ENCODE results near the gene ATP8A1. TPM values are rescaled to one million over a fixed set of nuclear protein-coding genes. Genes with fewer than 3 reads are reported as not detected.

Gene ATP8A1
- total and polyA plus RNA-seq, 2 of the 4 experiments (the other 2 are of a cell fraction): 0.12 to 0.36 TPM

DNA sequence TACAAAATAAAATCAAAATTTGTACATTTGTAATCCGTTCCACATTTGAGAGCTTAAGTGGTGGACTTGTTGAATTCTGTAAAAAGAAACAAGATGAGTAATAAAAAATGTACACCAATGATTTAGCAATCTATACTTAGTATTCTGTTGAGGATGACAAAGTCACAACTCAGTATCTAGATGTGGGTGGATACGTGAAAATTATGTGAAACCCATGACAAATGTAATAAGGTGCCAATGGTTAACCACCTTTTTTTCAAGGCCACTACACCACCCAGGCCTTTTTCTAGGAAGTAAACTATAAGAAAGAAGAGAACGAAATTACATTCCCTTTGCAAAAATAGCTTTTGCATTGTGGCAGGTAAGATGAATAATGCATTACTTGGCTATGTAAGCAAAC, 77.0 kb downstream of the ATP8A1 start:
- Histone ChIP-seq H3K18ac (ENCODE audit: low read depth, low read length) (no peak overlapping the region), H3K27ac (ENCODE audit: insufficient read depth, low read length) (no peak overlapping the region), H2BK20ac (ENCODE audit: low read depth, low read length) (no peak overlapping the region), H3K36me3 (ENCODE audit: control insufficient read depth, insufficient read depth, low read length) (no peaks in the 10 kb centered on the region), H3K9me1 (ENCODE audit: insufficient read depth, low read length) (no peaks in the 10 kb centered on the region), H2AFZ (replicated peaks; ENCODE audit: low read length, poor library complexity) (no peak overlapping the region), H4K8ac (ENCODE audit: low read depth in 2 of 2, low read length in 2 of 2) (no peak overlapping the region), H4K5ac (ENCODE audit: low read depth, low read length) (no peak overlapping the region), H3K4ac (ENCODE audit: low read depth, low read length) (no peak overlapping the region), H4K91ac (ENCODE audit: insufficient read depth, low read depth, low read length) (no peak overlapping the region), H3K4me2 (ENCODE audit: low read depth, low read length) (no peak overlapping the region), H2BK120ac (ENCODE audit: low read depth, low read length) (no peak overlapping the region), H3K27me3 (ENCODE audit: control insufficient read depth, insufficient read depth, low read length) (no peaks in the 10 kb centered on the region), H3K79me1 (ENCODE audit: low read depth in 1 of 2, low read length in 2 of 2) (no peaks in the 10 kb centered on the region), H2BK15ac (ENCODE audit: low read depth, low read length) (no peak overlapping the region), H2AK5ac (ENCODE audit: low read depth, low read length) (no peak overlapping the region), H2AK9ac (replicated peaks; ENCODE audit: low read depth, low read length, poor library complexity) (no peak overlapping the region), H3K4me1 (ENCODE audit: control insufficient read depth, insufficient read depth, low read length) (no peaks in the 10 kb centered on the region), H3K9ac (ENCODE audit: low read depth, low read length) (no peak overlapping the region), H3K23ac (ENCODE audit: low read depth, low read length) (no peak overlapping the region), H4K20me1 (ENCODE audit: insufficient read depth, low read length) (no peaks in the 10 kb centered on the region), H2BK5ac (ENCODE audit: low read depth, low read length, poor library complexity, severe bottlenecking) (no peak overlapping the region), H3K56ac (ENCODE audit: extremely low read depth, insufficient read depth, low read length) (no peak overlapping the region), H3K14ac (replicated peaks; ENCODE audit: low read depth, low read length) (no peak overlapping the region), H3K9me3 (ENCODE audit: control insufficient read depth, insufficient read depth, low read length) (no peaks in the 10 kb centered on the region), H3K4me3 (ENCODE audit: insufficient read depth, low read depth, low read length) (no peak overlapping the region)
- DNase-seq (no peak), ATAC-seq (ENCODE audit: low read depth) (no peak)
- dilution Hi-C loops (cut with HindIII; ENCODE audit: low sequenced_read_pairs, unreplicated experiment) (no loop called here), in situ Hi-C loops (cut with MboI; ENCODE audit: low sequenced_read_pairs) (no loop called here), intact Hi-C loops (cut with micrococcal nuclease) (no loop called here)
- ChIA-PET POLR2A (ENCODE audit: unreplicated experiment) (no interaction called here), CTCF (no interaction called here)
- no CpG with 5 or more reads among the region's 3 CpGs for WGBS, 2 experiments (ENCODE audit: extremely low coverage in 2 of 2, insufficient read length in 1 of 2)
- no TSS peak for BruUV-seq (replicated peaks)
- TF ChIP-seq CHD1 (IDR thresholded peaks at IDR 0.05; ENCODE audit: low read depth, low read length) (no peak), MAFK (IDR thresholded peaks at IDR 0.05; ENCODE audit: low read depth, low read length) (no peak), RAD21 (IDR thresholded peaks at IDR 0.05; ENCODE audit: low read length) (no peak), BHLHE40 (IDR thresholded peaks at IDR 0.05; ENCODE audit: low read depth, low read length) (no peak), NFE2L2 (IDR thresholded peaks at IDR 0.05; ENCODE audit: low read depth, low read length) (no peak), SMC3 (IDR thresholded peaks at IDR 0.05; ENCODE audit: low read depth, low read length) (no peak), CEBPB (IDR thresholded peaks at IDR 0.05; ENCODE audit: low read depth, low read length) (no peak), RFX5 (IDR thresholded peaks at IDR 0.05; ENCODE audit: low read depth, low read length) (no peak), RCOR1 (IDR thresholded peaks at IDR 0.05; ENCODE audit: insufficient replicate concordance, low read length) (no peak), FOS (IDR thresholded peaks at IDR 0.05; ENCODE audit: low read depth, low read length) (no peak)
- TF ChIP-seq, protein P1, sequence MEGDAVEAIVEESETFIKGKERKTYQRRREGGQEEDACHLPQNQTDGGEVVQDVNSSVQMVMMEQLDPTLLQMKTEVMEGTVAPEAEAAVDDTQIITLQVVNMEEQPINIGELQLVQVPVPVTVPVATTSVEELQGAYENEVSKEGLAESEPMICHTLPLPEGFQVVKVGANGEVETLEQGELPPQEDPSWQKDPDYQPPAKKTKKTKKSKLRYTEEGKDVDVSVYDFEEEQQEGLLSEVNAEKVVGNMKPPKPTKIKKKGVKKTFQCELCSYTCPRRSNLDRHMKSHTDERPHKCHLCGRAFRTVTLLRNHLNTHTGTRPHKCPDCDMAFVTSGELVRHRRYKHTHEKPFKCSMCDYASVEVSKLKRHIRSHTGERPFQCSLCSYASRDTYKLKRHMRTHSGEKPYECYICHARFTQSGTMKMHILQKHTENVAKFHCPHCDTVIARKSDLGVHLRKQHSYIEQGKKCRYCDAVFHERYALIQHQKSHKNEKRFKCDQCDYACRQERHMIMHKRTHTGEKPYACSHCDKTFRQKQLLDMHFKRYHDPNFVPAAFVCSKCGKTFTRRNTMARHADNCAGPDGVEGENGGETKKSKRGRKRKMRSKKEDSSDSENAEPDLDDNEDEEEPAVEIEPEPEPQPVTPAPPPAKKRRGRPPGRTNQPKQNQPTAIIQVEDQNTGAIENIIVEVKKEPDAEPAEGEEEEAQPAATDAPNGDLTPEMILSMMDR (conservative IDR thresholded peaks at IDR 0.05; ENCODE audit: low read depth, low read length): no peak
- TF ChIP-seq, protein P2, sequence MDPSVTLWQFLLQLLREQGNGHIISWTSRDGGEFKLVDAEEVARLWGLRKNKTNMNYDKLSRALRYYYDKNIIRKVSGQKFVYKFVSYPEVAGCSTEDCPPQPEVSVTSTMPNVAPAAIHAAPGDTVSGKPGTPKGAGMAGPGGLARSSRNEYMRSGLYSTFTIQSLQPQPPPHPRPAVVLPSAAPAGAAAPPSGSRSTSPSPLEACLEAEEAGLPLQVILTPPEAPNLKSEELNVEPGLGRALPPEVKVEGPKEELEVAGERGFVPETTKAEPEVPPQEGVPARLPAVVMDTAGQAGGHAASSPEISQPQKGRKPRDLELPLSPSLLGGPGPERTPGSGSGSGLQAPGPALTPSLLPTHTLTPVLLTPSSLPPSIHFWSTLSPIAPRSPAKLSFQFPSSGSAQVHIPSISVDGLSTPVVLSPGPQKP (IDR thresholded peaks at IDR 0.05; ENCODE audit: borderline replicate concordance, low read depth, low read length): no peak

Measured in IMR-90 (cell line).